Measurements from ENCODE around the gene STEAP1.

STEAP1 gene

DNA sequence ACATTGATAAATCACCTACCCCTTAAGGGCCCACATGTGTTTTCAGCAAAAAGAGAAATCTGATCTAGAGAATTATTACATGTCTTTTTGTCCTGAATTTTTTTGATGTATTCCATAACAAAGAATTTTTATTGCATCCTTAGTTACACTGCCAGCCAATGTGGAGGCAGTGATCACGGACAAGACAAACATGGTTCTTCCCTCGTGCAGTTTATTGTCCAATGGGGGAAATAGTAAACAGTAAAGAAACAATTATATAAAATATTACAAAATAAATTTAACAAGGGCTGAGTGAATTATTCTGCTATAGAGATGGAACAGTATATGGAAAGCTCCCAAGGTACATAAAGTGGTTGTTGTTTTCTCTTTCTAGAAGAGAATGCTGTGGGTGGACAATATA is 59.3 kb downstream of the STEAP1 start:
- H3K27ac Mint-ChIP-seq: no peak overlapping the region
- peaks cover 32% of the 10 kb centered on the region for H3K27me3 Mint-ChIP-seq (ENCODE audit: low read depth)
- peaks cover 6% of the 10 kb centered on the region for H3K4me1 Mint-ChIP-seq (ENCODE audit: low read depth)
- H3K4me3 Mint-ChIP-seq: no peak overlapping the region
- H3K9me3 Mint-ChIP-seq: no peaks in the 10 kb centered on the region
- H3K36me3 Mint-ChIP-seq (ENCODE audit: low read depth): no peaks in the 10 kb centered on the region

All from T-helper 1 cell treated with Interleukin-12 subunit alpha and Interleukin-12 subunit beta and Interleukin-4 antibody, amounts not matched to agents 30 μg/mL and 1 μg/mL, for 36 hours (primary cell).